K562 (cell line): ENCODE results near the gene UMAD1. TPM values are rescaled to one million over a fixed set of nuclear protein-coding genes. Genes with fewer than 3 reads are reported as not detected.

ENCODE experiments used
- CBX3 ChIP-seq, 2 experiments: IDR thresholded peaks; 1 replicate in 1 of 2; 2 replicates in 1 of 2; pipeline ENCODE4 v1.6.1; 2012; ENCODE audit warnings: inconsistent platforms in 2 of 2, low read length in 2 of 2, borderline replicate concordance in 1 of 2, control low read depth in 1 of 2
- ELF2 ChIP-seq: fragments of 250-450 bp; sonication (Bioruptor Pico); IDR thresholded peaks from 2 replicates; pipeline ENCODE4 v1.5.0; 2021; ENCODE audit warnings: mild to moderate bottlenecking
- HDAC8 ChIP-seq: fragments of 450-650 bp; IDR thresholded peaks from 2 replicates; pipeline ENCODE4 v1.6.1; 2016; ENCODE audit warnings: mild to moderate bottlenecking, missing genetic modification characterization, moderate library complexity, missing compliant biosample characterization
- MAFG ChIP-seq: fragments of 450-650 bp; conservative IDR thresholded peaks from 2 replicates; pipeline ENCODE4 v1.6.1; 2016; ENCODE audit warnings: missing genetic modification characterization, missing compliant biosample characterization
- MCM7 ChIP-seq, 2 experiments: fragments of 450-650 bp; IDR thresholded peaks; 2 replicates each; pipeline ENCODE4 v1.6.1; 2016 to 2018
- NEUROD1 ChIP-seq: fragments of 150-350 bp; IDR thresholded peaks from 2 replicates; pipeline ENCODE4 v1.6.1; 2014; ENCODE audit warnings: borderline replicate concordance, low read length, low read depth; ENCODE audit not compliant: partially characterized antibody
- NFRKB ChIP-seq: fragments of 450-650 bp; IDR thresholded peaks from 2 replicates; pipeline ENCODE4 v1.6.1; 2016; ENCODE audit warnings: low read depth
- NR2C2 ChIP-seq, 2 experiments: fragments of 200-800 bp in 1 of 2; sonication (Bioruptor generic) in 1 of 2; sonication (generic) in 1 of 2; formaldehyde crosslinking in 1 of 2; IDR thresholded peaks; 2 replicates each; pipeline versions ENCODE4 v1.6.1 to v1.8.0; 2016 to 2022; ENCODE audit warnings: mild to moderate bottlenecking in 1 of 2, missing compliant biosample characterization in 1 of 2, missing genetic modification characterization in 1 of 2, missing genetic modification reagents in 1 of 2
- PHB ChIP-seq: fragments of 250-450 bp; sonication (Bioruptor Pico); IDR thresholded peaks from 2 replicates; pipeline ENCODE4 v1.5.0; 2021
- RBM34 ChIP-seq: fragments of 200-400 bp; formaldehyde crosslinking; IDR thresholded peaks from 2 replicates; pipeline ENCODE4 v1.6.1; 2018; ENCODE audit warnings: low read length, borderline replicate concordance; ENCODE audit not compliant: insufficient read depth
- YBX1 ChIP-seq: fragments of 450-650 bp; IDR thresholded peaks from 2 replicates; pipeline ENCODE4 v1.7.1; 2016; ENCODE audit warnings: mild to moderate bottlenecking
- ZC3H11A ChIP-seq: IDR thresholded peaks from 2 replicates; pipeline ENCODE4 v1.6.1; 2012; ENCODE audit warnings: low read depth, low read length, improper control_type of control experiment
- ZEB2 ChIP-seq: fragments of 450-650 bp; IDR thresholded peaks from 2 replicates; pipeline ENCODE4 v1.6.1; 2016
- ZNF263 ChIP-seq: sonication (generic); formaldehyde crosslinking; IDR thresholded peaks from 2 replicates; pipeline ENCODE4 v1.8.0; 2022; ENCODE audit warnings: mild to moderate bottlenecking, missing genetic modification reagents, borderline replicate concordance
- polyA plus RNA-seq, 8 experiments: library from polyadenylated mRNA; depleted of rRNA in 4 of 8; stranded (reverse) in 5 of 8; unstranded in 3 of 8; fragments of >200 nt; fragmentation: Nextera tagmentation in 2 of 8; fragmentation: Illumina TruSeq in 1 of 8; extraction: Ambion mirVana in 2 of 8; extraction: Trizol in 1 of 8; gene quantifications; 2 replicates each; pipeline versions ENCODE4 v1.2.1 to v1.2.3, GENCODE V29; 2011 to 2014; ENCODE audit warnings: inconsistent platforms in 1 of 8, missing spikeins in 1 of 8
- total RNA-seq, 7 experiments: library from RNA; depleted of rRNA in 6 of 7; stranded (reverse); fragments of >200 nt in 6 of 7; fragmentation: Illumina TruSeq in 2 of 7; extraction: Trizol in 2 of 7; gene quantifications; 2 replicates each; pipeline versions ENCODE4 v1.2.1 to v1.2.3, GENCODE V29; 2011 to 2021; ENCODE audit warnings: low replicate concordance in 1 of 7
- TF ChIP-seq, protein P1 (sequence below): fragments of 450-650 bp; formaldehyde crosslinking; IDR thresholded peaks from 2 replicates; pipeline ENCODE4 v1.4.0; 2020; ENCODE audit warnings: mild to moderate bottlenecking, moderate library complexity
- TF ChIP-seq, protein P2 (sequence below): fragments of 450-650 bp; formaldehyde crosslinking; IDR thresholded peaks from 2 replicates; pipeline ENCODE4 v1.4.0; 2022; ENCODE audit warnings: mild to moderate bottlenecking, moderate library complexity
- TF ChIP-seq, protein P3 (sequence below), 2 experiments: fragments of 450-650 bp in 1 of 2; sonication (generic) in 1 of 2; formaldehyde crosslinking in 1 of 2; IDR thresholded peaks in 1 of 2; conservative IDR thresholded peaks in 1 of 2; 2 replicates each; pipeline versions ENCODE4 v1.6.1 to v1.8.1; 2016 to 2023; ENCODE audit warnings: mild to moderate bottlenecking in 2 of 2, moderate library complexity in 2 of 2, inconsistent platforms in 1 of 2, missing genetic modification reagents in 1 of 2
- TF ChIP-seq, protein P4 (sequence below): fragments of 250-450 bp; sonication (Bioruptor Pico); IDR thresholded peaks from 2 replicates; pipeline ENCODE4 v1.5.0; 2021; ENCODE audit warnings: mild to moderate bottlenecking, moderate library complexity
- TF ChIP-seq, protein P5 (sequence below): sonication (generic); formaldehyde crosslinking; IDR thresholded peaks from 2 replicates; pipeline ENCODE4 v1.9.0; 2022; ENCODE audit warnings: mild to moderate bottlenecking, missing genetic modification reagents

Gene UMAD1
- total and polyA plus RNA-seq, 9 of the 15 experiments (the other 6 are each of a cell fraction or from before 2014, with no cell fraction given): 9.0 to 26.7 (median 13.3) TPM

DNA sequence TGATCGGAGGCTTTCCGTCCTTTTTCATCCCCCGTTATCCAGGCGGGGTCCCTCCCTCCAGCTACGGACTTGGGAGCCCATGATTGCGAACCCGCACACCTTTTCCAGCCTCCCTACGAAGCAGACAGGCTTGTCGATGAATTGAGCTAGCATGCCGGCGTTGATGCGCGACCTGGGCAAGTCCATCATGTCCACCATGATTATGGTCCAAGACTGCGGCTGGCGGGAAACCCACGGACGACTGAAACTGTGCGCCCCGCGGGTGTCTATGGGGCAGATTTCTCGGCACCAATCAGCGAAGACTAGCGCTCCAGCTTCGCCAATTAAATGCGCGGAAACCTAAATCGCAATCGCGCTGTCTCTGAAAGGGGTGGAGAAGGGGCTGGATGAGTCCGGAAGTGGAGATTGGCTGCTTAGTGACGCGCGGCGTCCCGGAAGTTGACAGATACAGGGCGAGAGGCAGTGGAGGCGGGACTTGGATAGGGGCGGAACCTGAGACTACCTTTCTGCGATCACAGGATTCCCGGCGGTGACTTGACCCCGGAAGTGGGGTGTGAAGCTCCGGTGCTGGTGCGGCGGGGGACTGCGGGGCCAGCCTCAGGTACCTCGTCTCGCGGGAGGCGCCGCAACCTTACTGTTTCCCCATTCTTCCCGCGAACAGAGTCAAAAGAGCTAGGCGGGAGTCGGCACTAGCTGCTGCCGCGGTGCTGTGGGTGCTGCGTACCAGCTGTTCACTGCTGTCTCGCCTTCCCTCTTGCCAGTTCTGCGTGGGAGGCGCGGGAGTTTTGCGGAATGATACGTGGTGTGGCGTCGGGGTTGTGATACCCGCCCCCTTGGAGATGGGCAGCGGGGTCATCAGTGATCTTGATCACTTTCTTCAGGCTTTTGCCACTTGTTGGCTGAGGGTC is at the start of gene UMAD1 (continued):
- TF ChIP-seq, protein P1, sequence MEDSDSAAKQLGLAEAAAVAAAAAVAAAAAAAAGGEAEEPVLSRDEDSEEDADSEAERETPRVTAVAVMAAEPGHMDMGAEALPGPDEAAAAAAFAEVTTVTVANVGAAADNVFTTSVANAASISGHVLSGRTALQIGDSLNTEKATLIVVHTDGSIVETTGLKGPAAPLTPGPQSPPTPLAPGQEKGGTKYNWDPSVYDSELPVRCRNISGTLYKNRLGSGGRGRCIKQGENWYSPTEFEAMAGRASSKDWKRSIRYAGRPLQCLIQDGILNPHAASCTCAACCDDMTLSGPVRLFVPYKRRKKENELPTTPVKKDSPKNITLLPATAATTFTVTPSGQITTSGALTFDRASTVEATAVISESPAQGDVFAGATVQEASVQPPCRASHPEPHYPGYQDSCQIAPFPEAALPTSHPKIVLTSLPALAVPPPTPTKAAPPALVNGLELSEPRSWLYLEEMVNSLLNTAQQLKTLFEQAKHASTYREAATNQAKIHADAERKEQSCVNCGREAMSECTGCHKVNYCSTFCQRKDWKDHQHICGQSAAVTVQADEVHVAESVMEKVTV: no peak
- no peak for TF ChIP-seq MCM7 (IDR thresholded peaks at IDR 0.05)
- TF ChIP-seq NEUROD1: peak; percentile 34
- no peak for TF ChIP-seq HDAC8 (tag)
- TF ChIP-seq, protein P2, sequence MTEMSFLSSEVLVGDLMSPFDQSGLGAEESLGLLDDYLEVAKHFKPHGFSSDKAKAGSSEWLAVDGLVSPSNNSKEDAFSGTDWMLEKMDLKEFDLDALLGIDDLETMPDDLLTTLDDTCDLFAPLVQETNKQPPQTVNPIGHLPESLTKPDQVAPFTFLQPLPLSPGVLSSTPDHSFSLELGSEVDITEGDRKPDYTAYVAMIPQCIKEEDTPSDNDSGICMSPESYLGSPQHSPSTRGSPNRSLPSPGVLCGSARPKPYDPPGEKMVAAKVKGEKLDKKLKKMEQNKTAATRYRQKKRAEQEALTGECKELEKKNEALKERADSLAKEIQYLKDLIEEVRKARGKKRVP (CRISPR knock-in tag): peak; percentile 50; the same call in 1 of the 2 replicates
- TF ChIP-seq, protein P3, sequence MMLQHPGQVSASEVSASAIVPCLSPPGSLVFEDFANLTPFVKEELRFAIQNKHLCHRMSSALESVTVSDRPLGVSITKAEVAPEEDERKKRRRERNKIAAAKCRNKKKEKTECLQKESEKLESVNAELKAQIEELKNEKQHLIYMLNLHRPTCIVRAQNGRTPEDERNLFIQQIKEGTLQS (IDR thresholded peaks at IDR 0.05): peak; percentile 28; the same call in 1 of the 2 replicates
- TF ChIP-seq, protein P3 (CRISPR knock-in tag; conservative IDR thresholded peaks at IDR 0.05): no peak
- TF ChIP-seq ZEB2: peak; percentile 74; the same call in 1 of the 2 replicates
- peak; percentile 98 for TF ChIP-seq ELF2
- TF ChIP-seq CBX3 (IDR thresholded peaks at IDR 0.05; ENCODE audit: borderline replicate concordance in 1 of 2, low read length in 2 of 2): no peak; a peak in 1 of 3 replicates
- TF ChIP-seq ZC3H11A: no peak
- no peak for TF ChIP-seq PHB (CRISPR knock-in tag)
- peak; percentile 89 for TF ChIP-seq NR2C2 (CRISPR knock-in tag; IDR thresholded peaks at IDR 0.05)
- peak; percentile 99 for TF ChIP-seq NR2C2 (tag; IDR thresholded peaks at IDR 0.05)
- TF ChIP-seq MAFG (tag): no peak
- peak; percentile 55; the same call in 1 of the 2 replicates for TF ChIP-seq NFRKB
- no peak for TF ChIP-seq YBX1
- TF ChIP-seq, protein P4, sequence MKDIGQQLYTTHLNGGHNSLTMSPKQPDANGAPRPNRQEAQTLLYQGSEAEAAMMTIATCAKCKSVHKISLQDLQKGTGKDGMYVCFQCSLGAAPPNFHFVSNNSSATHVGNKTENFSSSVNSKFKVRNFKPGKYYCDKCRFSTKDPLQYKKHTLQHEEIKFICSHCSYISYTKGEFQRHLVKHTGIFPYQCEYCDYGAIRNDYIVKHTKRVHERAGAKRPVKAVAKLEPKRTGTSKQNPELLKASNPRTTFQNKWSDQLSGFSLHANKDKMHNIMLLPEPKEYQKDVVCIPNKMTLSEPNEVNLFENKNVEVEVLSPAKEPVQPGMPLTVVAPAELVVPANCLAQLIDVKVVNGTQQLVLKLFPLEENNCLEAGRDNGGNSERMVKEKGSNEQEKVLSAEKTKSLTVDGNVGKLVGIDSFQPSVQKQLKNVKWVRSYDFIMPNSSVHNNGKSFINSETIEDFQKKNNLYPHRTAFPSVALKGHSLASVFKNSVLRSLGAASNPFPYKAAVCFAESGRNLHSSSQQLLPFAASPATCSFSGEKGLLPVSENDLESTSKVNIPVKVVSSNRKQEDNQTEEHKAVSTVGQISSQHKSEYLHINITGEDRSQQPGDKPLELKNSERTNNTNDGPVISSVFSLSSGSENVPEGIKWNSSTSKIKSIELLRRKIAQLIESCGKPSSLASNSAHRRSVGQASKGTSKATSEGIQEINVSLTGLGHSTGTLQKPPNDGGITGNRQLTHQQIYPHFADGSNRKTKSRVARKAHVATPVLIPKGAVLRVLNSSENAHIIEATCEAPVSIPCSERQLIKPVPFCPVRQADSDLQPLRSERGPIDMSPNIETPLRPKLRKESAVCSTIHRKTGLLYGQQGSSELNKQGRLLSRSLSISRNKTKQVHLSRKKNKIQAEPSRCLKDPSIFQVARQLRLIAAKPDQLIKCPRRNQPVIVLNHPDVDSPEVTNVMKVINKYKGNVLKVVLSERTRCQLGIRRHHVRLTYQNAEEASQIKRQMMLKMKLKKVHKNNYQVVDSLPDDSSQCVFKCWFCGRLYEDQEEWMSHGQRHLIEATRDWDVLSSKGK (CRISPR knock-in tag): no peak
- TF ChIP-seq RBM34: no peak
- TF ChIP-seq ZNF263 (CRISPR knock-in tag): no peak
- TF ChIP-seq, protein P5, sequence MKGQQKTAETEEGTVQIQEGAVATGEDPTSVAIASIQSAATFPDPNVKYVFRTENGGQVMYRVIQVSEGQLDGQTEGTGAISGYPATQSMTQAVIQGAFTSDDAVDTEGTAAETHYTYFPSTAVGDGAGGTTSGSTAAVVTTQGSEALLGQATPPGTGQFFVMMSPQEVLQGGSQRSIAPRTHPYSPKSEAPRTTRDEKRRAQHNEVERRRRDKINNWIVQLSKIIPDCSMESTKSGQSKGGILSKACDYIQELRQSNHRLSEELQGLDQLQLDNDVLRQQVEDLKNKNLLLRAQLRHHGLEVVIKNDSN (CRISPR knock-in tag): peak; percentile 16; the same call in 1 of the 2 replicates
